ENCODE results near the gene BPIFA3.

The BPIFA3 gene

GRCh38 chr20:33199026-33199425 is 18.1 kb upstream of the BPIFA3 start:
- H4K20me1 ChIP-seq (ENCODE audit: insufficient read depth, low read length) = 0 out of 2 replicates have a peak, but pooled peaks cover 4% of the 10 kb centered on the region
- H3K4me1 ChIP-seq (ENCODE audit: insufficient read depth, low read length) = no peaks in the 10 kb centered on the region
- H3K4me3 ChIP-seq (ENCODE audit: low read depth in 1 of 2, low read length in 2 of 2) = no peak overlapping the region
- H3K9ac ChIP-seq (ENCODE audit: low read depth, low read length) = no peak overlapping the region
- DNase-seq (no peak), ATAC-seq (ENCODE audit: insufficient read depth, low read depth) (no peak)
- no peaks in the 10 kb centered on the region for H3K79me2 ChIP-seq (ENCODE audit: insufficient read depth, low read length)
- no peak overlapping the region for H2AFZ ChIP-seq (ENCODE audit: low read depth, low read length)
- no peak overlapping the region for H3K27ac ChIP-seq (ENCODE audit: low read length)
- no peak overlapping the region for H3K4me2 ChIP-seq (ENCODE audit: insufficient read depth, low read length)
- H3K36me3 ChIP-seq (ENCODE audit: insufficient read depth, low read length) = no peaks in the 10 kb centered on the region
- H3K9me3 ChIP-seq (ENCODE audit: insufficient read depth, low read length, severe bottlenecking) = no peaks in the 10 kb centered on the region
- peaks cover 13% of the 10 kb centered on the region for H3K27me3 ChIP-seq (ENCODE audit: insufficient read depth, low read length, poor library complexity)
- TF ChIP-seq EZH2 (IDR thresholded peaks at IDR 0.05; ENCODE audit: borderline replicate concordance, low read depth, low read length, severe bottlenecking) = no peak
- no peak for TF ChIP-seq CTCF (IDR thresholded peaks at IDR 0.05; ENCODE audit: borderline replicate concordance, extremely low read depth, low read length, poor library complexity, severe bottlenecking)

DNA sequence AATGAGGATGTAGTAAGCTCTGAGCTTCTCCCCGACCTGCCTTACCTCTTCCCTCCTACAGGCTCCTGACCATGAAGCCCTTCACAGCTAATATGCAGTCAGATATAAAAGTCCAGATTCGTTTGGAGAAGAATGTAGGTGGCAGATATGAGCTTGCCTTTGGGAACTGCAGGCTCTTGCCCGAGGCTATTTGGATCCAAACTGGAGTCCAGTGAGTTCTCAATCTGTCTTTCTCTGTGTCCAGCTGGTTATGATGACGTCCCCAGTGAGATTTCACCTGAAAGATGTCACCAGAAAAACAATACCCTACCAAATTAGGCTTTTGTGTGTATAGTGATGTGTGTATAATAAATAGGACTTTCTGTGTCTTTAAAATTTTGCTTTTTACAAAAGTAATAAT is 14.7 kb upstream of the BPIFA3 start:
- TF ChIP-seq EZH2 (IDR thresholded peaks at IDR 0.05; ENCODE audit: borderline replicate concordance, low read depth, low read length, severe bottlenecking) = no peak
- no peak for TF ChIP-seq CTCF (IDR thresholded peaks at IDR 0.05; ENCODE audit: borderline replicate concordance, extremely low read depth, low read length, poor library complexity, severe bottlenecking)
- H3K27me3 ChIP-seq (ENCODE audit: insufficient read depth, low read length, poor library complexity) = peaks cover 13% of the 10 kb centered on the region
- H3K4me2 ChIP-seq (ENCODE audit: insufficient read depth, low read length) = no peak overlapping the region
- no peak overlapping the region for H3K9ac ChIP-seq (ENCODE audit: low read depth, low read length)
- no peak overlapping the region for H3K4me3 ChIP-seq (ENCODE audit: low read depth in 1 of 2, low read length in 2 of 2)
- no peak for DNase-seq
- no peaks in the 10 kb centered on the region for H3K79me2 ChIP-seq (ENCODE audit: insufficient read depth, low read length)
- no peaks in the 10 kb centered on the region for H3K4me1 ChIP-seq (ENCODE audit: insufficient read depth, low read length)
- H3K9me3 ChIP-seq (ENCODE audit: insufficient read depth, low read length, severe bottlenecking) = no peaks in the 10 kb centered on the region
- no peak overlapping the region for H3K27ac ChIP-seq (ENCODE audit: low read length)
- no peak for ATAC-seq (ENCODE audit: insufficient read depth, low read depth)
- H2AFZ ChIP-seq (ENCODE audit: low read depth, low read length) = no peak overlapping the region
- H3K36me3 ChIP-seq (ENCODE audit: insufficient read depth, low read length) = no peaks in the 10 kb centered on the region
- 0 out of 2 replicates have a peak, but pooled peaks cover 4% of the 10 kb centered on the region for H4K20me1 ChIP-seq (ENCODE audit: insufficient read depth, low read length)

DNA sequence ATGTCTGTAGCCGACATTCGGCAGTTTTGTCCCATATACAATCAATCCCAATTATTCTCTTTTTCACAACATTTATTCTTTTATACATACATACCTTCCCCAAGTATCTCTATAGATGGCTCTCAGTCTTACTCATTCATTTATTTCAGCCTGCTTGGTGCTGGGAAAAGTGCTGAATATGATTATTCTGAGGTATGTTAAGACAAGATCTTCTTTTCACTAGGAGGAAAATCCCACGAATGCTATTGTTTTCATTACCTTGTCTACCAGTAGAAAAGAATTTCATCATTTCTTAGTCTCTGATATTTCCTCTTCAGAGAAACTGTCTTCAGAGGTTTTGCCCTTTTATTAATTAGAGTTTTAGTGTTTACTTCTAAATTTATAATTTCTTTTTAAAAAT is 13.7 kb upstream of the BPIFA3 start:
- TF ChIP-seq EZH2 (IDR thresholded peaks at IDR 0.05; ENCODE audit: borderline replicate concordance, low read depth, low read length, severe bottlenecking) (no peak), CTCF (IDR thresholded peaks at IDR 0.05; ENCODE audit: borderline replicate concordance, extremely low read depth, low read length, poor library complexity, severe bottlenecking) (no peak)
- DNase-seq = no peak

DNA sequence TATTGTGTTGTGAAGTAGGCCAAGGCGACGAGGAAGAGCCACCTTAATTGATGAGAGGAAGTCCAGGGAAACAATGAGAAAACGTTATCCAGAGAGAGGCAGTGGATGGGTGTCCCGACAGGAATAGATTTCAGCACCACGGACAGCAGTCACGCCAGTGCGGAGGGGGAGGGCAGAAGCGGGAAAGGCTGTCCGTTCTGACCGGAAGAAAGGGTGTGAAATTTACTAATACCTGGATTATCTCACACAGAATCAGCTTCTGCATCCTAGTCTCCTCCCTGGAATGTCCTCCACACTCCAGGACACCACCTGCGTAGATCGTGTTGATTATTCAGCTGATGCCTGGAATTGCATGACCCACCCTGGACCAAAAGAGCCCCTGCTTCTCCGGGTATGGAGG is 7.4 kb upstream of the BPIFA3 start:
- TF ChIP-seq CTCF (IDR thresholded peaks at IDR 0.05; ENCODE audit: borderline replicate concordance, extremely low read depth, low read length, poor library complexity, severe bottlenecking) (no peak), EZH2 (IDR thresholded peaks at IDR 0.05; ENCODE audit: borderline replicate concordance, low read depth, low read length, severe bottlenecking) (no peak)
- peak; percentile 68 for DNase-seq

More for the DNA sequence above, 13.7 kb upstream of the BPIFA3 start:
- Histone ChIP-seq H3K36me3 (ENCODE audit: insufficient read depth, low read length) (no peaks in the 10 kb centered on the region), H3K4me2 (ENCODE audit: insufficient read depth, low read length) (no peak overlapping the region), H4K20me1 (ENCODE audit: insufficient read depth, low read length) (0 out of 2 replicates have a peak, but pooled peaks cover under 1% of the 10 kb centered on the region), H3K9me3 (ENCODE audit: insufficient read depth, low read length, severe bottlenecking) (no peaks in the 10 kb centered on the region), H3K79me2 (ENCODE audit: insufficient read depth, low read length) (no peaks in the 10 kb centered on the region), H3K4me3 (ENCODE audit: low read depth in 1 of 2, low read length in 2 of 2) (no peak overlapping the region), H3K9ac (ENCODE audit: low read depth, low read length) (no peak overlapping the region), H3K27ac (ENCODE audit: low read length) (no peak overlapping the region), H3K27me3 (ENCODE audit: insufficient read depth, low read length, poor library complexity) (peaks cover 13% of the 10 kb centered on the region), H3K4me1 (ENCODE audit: insufficient read depth, low read length) (no peaks in the 10 kb centered on the region), H2AFZ (ENCODE audit: low read depth, low read length) (no peak overlapping the region)
- ATAC-seq (ENCODE audit: insufficient read depth, low read depth) = no peak

More for the DNA sequence above, 7.4 kb upstream of the BPIFA3 start:
- Histone ChIP-seq H3K36me3 (ENCODE audit: insufficient read depth, low read length) (no peaks in the 10 kb centered on the region), H2AFZ (ENCODE audit: low read depth, low read length) (no peak overlapping the region), H3K79me2 (ENCODE audit: insufficient read depth, low read length) (no peaks in the 10 kb centered on the region), H3K4me1 (ENCODE audit: insufficient read depth, low read length) (no peaks in the 10 kb centered on the region), H3K4me2 (ENCODE audit: insufficient read depth, low read length) (no peak overlapping the region), H3K27me3 (ENCODE audit: insufficient read depth, low read length, poor library complexity) (peaks cover 3% of the 10 kb centered on the region), H3K9me3 (ENCODE audit: insufficient read depth, low read length, severe bottlenecking) (no peaks in the 10 kb centered on the region), H3K9ac (ENCODE audit: low read depth, low read length) (no peak overlapping the region), H4K20me1 (ENCODE audit: insufficient read depth, low read length) (no peaks in the 10 kb centered on the region), H3K27ac (ENCODE audit: low read length) (no peak overlapping the region), H3K4me3 (ENCODE audit: low read depth in 1 of 2, low read length in 2 of 2) (no peak overlapping the region)
- ATAC-seq (ENCODE audit: insufficient read depth, low read depth) = peak; percentile 61; the same call in 1 of the 3 replicates
